Activated CD4-positive, alpha-beta T cell treated with anti-CD3 and anti-CD28 coated beads for 4 hours (primary cell): ENCODE measurements around the gene ASB13.

Experiments used
- DNase-seq, 2 donors: peaks; one replicate each; pipeline ENCODE4 v3.0.0-alpha.2; 2020

Gene ASB13

DNA sequence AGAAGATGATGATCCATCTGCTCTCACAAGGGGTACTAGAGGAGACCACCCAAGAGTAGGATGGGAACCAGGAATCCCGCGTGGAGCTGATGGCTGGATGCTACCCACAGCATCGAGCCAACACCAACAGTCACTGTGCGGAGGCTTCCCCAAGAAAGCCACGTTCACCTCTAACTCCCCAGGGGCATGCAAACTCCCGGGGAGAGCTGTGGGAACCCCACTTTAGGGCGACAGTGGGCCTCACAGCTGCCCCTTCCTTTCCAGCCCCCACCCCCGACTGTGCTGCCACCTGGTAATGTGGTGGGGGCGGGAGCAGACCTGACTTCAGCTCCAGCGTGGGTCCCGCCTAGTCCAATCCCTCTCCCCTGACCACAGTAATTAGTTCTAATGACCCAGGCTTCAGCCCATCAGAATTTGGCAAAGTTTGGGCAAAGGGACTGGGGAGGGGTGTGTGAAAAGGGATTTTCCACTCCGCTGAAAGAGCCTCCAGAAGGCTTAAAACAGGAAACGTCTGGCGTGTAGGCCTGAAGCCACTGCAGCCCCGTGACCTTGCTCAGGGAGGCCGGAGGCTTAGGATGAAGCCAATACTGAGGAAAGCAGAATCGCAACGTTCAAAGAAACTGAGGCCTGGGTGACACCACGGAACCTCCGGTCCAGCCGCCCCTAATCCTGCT is 20.3 kb downstream of the ASB13 start:
- DNase-seq, result no peak

DNA sequence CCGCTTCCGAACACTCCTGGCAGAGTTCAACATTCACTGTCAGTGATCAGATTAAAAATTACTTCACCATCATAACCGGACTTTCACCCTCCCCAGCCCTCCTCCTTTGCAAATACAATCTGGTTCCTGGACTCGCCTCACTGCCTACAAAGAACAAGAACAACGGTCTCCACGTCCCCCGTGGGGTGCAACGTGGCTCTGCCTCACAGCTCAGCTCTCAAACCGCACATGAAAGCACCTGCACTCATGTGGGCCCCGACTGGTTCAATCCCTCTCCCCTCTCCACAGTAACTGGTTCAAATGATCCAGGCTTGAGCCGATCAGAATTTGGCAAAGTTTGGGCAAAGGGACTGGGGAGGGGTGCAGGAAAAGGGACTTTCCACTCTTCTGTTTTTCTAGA is 21.0 kb downstream of the ASB13 start:
- DNase-seq, result no peak

DNA sequence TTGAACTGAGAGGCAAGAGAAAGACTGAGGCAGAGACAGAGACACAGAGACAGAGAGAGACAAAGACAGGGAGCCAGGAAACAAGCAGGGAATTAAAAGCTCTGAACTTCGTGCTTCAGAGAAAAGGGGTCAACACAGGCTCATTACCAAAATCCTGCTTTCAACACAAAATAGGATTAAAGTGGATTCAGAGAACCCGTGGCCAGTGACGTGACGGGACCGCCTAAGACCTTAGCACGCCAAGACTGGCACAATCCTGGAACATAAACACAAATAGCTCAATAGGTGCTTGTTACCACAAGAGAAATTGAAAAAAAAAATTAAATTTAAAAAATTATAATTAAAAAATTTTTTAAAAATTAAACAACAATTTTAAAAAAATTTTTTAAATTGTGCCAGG is 21.5 kb downstream of the ASB13 start:
- DNase-seq, result no peak

DNA sequence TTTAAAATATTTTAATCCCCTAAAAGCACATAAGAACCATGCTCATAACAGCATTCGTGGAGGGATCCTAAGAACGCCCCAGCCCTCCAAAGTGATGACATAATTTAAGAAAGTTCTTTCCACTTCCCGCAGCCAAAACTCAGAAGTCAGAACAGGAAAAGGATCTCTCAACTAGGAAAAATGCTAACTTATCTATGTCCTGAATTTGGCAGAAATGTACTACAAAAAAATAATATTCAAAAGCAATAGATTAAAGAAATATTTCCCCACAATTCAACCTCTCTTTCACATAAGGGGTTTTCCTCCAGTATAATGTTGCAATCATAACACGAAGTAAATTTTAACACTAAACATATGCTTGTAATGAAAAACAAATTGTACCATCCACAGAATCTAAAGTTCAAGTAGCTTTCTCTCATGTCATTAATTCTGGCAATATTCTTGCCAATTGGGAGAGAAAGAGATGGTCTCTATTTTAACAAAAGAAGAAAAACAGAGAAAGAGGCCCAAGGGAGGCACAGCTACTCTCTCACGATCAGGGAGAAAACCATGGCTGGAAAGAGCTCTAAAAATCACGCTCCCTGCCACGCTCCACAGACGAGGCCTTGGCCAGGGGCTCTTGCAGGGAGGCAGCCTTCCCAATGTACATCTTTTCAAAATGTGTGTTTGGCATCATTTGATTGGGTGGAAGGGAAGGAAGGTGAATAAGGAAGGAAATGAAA is 22.9 kb downstream of the ASB13 start:
- no peak for DNase-seq

DNA sequence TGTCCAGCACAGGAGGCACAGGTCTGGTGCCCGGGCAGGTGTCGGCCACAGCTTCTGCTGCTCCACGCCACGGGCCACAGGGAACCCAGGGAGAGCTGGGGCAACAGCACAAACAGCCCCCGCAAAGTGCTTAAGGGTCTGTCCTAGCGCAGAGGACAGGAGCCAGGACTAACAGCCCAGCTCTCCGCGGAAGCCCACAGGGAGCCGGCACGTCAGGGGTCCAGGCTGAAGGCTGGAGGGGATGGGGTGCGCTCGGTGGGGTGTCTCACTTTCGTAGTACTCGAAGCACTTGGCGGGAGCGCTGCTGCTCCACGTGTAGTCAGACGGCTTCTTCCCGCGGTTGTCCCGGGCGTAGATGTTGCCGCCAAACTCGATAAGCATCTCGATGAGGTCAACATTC is 24.9 kb downstream of the ASB13 start:
- DNase-seq, result no peak

DNA sequence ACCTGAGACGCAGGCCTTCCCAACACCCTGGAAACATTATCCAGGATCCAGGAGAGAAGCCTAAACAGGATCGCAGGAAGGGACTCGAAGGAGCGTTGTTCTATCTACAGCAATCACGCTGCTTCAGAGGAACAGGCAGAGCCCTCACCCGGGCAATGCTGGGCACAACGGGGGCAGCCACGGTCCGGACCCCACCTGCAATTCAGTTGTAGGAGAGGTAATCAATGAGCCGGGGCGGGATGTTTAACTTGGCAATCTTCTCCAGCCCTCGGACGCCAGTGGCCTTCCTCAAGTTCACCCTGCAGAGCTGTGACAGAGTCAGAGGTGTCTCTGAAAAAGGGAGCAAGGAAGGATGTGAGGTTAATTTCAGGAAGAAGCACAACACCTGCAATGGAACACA is 25.9 kb downstream of the ASB13 start:
- no peak for DNase-seq

DNA sequence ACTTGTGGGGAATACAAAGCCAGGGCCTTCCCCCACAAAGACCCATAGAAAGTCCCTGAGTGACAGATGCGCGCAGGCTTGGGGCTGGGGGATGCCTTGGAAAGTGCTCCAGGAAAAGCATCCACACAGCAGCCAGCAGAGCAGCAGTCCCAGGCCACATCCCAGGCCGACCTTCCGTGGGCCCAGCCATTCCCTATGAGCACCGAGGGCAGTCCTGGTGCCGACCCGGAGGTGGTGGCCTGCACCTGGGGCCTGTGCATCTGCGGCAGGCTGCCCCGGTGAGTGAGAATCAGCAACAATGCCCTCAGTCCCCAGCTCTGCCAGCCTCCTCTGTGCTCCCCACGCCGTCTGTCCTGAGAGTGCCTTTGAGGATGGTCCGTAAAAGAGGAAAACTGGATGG is 26.4 kb downstream of the ASB13 start:
- DNase-seq, result no peak

DNA sequence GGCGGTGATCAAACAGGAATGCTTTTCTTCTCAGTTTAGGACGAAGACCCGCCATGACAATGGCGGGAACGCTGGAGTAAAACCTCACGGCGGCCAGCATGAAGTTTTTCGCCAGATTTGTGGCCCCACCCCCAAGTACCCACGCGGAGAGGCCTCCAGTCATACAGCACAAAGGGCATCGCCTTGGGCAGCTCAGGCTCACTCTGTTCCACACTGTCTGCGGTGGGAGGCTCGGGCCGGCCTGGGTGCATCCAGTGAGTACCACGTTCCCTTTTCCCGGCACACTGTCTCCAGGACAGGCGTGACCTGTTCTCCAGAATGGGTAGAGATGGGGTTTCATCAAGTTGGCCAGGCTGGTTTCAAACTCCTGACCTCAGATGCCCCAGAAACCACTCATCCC is 27.3 kb downstream of the ASB13 start:
- no peak for DNase-seq

DNA sequence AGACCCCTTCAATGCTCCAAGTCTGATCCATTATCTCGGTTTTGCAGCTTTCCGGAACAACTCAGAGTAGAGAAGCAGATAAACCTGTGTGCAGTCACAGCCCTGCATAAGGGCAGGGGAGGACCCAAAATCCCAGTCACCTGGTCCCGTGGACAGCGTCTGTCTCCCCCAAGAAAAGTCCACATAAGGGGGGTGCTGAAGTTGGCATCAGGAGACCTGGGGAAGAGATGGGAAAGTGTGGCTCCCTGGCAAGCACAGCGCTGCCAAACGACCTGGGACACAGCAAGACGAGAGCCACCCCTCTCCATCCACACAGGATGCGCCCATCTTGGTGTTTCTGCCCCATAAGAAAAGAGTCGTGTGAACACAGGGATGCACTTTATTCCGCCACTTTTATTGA is 27.9 kb downstream of the ASB13 start:
- DNase-seq, result no peak

DNA sequence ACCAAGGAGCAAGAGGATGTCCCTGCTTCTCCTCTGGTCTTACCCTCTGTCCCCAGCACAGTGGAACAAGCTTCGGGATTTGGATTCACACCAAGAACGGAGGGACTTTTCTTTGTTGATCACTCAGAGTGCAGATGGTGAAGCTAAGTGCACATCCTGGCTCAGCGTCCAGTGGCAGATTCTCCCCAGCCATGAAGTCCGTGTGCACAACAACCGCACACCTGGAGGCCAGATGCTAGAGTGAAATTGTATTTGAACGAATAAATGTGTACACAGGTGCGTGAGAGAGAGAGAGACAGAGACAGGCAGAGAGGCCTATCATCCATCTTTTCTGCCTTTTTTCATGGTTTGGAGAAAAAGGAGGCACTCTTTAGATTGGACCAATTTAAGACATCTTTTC is 31.5 kb downstream of the ASB13 start:
- DNase-seq, result no peak

DNA sequence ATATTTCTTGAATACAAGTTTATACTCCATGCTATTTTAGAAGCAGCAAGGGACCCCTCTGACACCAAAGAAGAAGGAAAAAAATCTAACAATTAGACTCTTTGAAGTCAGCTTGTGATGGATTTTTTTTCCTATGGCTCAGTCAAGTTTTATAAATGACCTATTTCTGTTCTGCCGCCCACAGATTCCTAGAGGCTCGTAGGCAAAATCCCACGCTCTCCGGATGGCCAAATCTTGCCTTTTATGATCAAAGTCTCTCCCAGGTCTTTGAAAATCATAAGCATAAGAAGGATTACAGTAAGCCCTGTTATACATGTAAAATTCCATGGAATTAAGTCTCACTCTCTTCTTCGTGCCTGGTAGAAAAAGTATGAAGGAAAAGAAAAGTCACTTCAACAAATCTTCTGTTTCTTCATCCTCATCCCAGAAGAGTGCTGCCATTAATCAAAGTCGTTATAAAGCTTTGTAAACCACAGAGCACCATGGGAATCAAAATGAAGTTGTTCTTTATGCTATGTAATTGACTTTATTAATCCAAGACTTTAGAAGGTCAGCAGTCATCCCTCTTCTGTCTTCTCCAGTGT is 33.1 kb downstream of the ASB13 start:
- DNase-seq, result no peak

DNA sequence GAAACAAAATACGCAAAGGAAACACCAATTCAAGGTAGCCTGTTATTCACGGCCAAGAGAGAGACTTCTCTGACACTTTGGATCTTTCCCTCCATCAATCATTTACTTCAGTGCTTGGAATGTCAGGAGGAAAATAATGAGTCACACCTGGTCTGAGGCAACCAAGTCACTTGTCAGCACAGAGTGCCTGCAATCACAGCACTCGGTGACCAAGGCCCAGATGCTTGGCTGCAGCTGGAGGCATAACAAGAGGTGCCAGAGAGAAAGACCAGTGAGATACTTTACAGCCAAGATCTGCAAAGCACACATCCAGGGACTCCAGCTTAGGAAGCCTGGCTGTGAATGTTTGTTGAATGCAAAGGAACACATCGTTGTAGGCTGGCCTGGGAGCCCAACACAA is 33.9 kb downstream of the ASB13 start:
- no peak for DNase-seq

DNA sequence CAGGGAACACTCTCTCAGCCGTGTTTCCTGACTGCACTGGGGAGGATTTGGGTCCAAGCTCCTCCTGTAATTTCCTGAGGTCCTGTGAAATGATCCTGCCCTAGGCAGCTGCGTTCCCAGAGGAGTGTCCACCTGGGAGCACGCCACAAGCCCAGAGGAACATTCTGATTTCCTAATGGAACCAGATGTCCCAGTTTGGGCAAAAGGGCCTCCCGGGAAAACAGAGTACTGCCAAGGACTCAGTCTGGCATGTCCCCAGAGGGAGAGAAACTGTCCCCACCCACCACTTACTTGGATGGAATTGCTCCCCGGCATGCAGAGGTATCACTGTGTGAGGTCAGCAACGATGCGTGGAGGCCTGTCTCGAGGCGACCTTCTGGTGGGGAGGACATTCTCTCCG is 34.5 kb downstream of the ASB13 start:
- no peak for DNase-seq

DNA sequence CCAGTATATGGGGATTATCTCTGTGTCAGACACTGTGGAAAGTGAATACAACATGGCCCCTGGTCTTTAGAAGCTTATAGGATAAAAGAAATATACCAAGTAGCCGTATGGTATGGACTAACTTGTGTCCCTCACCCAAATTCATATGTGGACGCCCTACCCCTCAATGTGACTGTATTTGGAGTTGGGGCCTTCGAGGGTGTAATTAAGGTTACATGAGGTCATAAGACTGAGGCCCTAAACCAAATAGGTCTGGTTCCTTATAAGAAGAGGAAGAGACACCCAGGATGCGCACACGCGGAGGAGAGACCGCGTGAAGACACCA is 36.3 kb downstream of the ASB13 start:
- DNase-seq, result no peak

DNA sequence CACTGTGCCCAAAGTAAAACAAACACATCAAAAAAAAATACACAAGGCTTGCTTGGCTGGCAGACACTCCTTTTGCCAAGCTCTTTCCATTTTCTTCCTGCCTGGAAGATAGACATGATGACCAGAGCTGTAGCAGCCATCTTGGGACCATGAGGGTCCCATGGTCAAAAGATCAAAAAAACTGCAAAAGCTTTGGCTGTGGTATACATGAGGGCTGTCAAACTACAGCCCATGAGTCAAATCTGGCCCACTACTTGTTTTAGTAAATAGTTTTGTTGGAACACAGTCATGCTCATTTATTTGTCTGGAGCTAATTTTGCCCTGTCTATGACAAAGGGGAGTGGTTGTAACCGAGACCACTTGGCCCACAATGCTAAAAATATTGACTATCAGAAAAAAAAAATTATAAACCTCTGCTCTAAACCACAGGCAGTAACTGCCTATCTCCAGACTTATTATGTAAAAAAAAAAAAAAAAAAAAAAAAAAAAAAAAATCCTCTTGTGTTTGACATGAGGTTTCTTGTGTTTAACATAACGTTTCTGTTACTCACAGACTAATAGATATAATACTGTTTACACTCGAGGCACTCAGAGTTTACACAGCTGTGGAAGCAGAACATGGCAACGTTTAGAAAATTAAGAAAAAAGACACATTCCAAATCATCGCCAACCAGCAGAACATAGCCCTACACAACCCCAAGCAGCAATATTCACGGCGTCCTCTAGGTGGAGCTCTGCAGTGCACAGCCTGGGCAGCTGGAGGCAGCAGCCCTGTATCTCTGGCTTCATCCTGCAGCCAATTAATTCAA is 36.9 kb downstream of the ASB13 start:
- DNase-seq, result peak; percentile 70 to 87

DNA sequence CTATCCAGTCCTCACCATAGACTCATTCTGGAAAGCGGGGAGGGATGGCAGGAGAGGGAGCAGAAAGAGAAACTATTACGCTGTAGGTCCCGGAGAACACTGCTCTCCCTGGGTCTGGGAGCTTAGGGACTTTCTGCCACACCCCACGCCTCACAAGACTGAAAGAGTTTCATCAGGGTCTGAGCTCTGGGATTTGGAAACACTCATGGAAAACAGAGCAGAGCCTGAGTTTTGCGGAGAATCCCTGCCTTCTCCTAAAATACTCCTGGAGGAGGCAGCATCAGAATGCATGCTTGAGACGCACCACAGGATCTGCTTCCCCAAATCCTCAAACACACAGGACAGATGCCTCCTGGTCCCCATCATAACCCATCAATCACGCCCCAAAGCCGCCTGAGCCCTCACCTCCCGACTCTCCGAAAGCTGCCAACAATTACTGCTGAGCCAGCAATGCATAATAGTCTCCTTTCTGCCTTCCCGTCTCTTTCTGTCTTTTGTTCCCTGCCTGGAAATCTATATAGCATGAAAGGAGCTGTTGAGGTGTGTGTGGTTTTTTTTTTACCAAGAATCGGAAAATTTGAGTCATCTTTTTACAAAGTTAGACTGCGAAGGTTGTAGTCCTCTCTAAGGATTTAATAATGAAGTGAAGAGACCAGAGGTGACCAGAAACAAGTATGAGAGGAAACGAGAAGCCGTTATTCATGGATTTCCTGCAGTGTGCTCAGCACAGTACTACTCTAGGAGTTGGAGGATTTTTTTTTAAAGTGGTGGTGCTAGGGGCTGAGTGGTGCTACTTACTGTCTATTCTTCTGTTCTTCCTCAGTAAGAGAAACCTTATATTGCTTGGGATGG is 37.7 kb downstream of the ASB13 start:
- DNase-seq, result peak in 1 of 2 donors; percentile 10

DNA sequence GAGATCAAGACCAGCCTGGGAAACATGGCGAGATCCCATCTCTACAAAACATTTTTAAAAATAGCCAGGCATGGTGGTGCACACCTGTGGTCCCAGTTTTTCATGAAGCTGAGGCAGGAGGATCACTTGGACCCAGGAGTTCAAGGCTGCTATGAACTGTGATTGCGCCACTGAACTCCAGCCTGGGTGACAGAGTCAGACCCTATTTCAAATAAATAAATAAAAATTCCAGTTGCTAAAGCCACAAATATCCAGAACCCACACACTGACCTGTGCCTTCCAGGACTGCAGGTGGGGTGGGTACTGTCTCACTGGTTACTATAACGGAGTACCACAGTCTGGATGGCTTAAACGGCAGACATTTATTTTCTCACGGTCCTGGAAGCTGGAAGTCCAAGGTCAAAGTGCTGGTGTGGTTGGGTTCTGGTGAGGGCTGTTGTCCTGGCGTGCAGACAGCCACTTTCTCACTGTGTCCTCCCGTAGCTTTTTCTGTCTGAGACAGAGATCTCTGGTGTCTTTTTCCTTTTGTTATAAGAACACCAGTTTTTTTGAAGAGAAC is 38.8 kb downstream of the ASB13 start:
- DNase-seq, result no peak

DNA sequence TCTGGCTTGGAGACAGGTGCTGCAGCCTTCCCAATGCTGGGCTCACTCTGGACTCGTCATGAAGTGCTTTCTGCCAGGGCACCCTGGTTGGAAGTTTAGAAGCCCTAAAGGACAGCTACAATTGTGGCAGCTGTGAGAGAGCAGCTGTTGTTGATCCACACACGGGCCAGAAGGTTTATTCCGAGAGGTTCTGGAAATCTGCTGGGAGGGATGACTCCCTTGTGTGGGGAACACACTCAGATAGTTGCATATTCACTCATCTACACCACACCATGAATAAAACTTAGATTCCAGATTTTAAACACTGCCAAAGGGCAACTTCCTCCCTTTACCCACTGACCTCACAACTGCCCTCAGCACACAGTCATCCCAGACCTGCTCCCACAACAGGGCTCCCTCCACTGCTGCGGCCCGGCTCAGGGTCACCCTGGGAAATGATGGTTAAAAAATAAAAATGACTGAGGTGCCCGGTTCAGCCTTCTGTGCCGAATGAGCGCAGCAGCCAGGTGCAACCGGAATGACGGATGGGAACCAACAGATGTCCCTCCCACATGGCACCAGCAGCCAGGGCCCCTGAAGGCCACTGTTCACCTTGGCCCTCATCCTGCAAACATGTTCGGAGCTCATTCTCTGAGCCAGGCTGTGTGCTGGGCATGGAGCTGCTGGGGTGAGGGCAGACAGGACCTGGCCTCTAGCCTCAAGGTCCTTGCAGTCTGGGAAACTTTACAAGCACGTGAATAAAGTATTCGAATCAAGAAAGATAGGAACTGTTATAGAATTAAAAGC is 40.2 kb downstream of the ASB13 start:
- no peak for DNase-seq

DNA sequence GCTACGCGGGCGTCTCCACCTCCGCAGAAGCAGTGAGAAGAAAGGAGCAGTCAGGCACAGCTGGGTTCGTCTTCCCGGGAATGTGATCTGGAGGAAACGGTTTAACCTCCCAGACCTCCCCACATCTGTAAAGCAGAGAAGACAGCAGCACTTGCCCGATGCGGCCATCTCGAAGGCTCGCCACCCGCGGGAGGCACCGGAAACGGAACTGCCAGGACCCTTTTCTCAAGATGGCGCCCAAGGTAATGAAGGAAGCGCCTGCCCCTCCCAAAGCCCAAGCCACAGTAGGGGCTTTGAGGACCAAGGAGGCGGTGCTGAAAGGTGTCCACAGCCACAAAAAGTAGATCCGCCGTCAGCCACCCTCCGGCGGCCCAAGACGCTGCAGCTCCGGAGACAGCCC is 41.7 kb downstream of the ASB13 start:
- no peak for DNase-seq

DNA sequence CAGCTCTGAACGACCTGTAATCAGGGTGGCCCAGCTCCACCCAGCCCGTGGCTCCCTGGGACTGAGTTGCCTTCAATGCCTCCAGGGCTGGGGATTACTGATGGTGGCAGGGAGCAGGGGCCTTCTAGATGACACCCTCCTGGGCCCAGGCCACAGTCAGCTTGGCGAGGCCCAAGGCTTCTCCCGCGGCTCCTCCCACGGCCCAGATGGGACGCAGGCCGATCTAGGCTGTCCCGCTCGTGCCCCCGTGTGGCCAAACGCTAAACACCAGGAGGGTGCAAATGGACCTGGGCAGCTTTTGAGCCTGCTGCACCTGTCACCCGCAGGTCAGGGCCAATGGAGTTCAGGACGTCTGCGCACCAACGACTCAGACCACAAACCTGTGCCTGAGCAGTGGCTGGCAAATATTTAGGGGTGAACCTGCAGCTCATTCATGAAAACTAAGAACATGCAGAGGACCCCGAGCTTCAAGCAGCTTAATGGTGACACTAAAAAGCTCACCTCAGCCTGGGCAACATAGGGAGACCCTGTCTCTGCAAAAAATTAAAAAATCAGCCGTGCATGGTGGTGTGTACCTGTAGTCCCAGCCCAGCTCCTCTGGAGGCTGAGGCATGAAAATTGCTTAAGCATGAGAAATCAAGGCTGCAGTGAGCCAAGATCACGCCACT is 43.2 kb downstream of the ASB13 start:
- peak; percentile 77 to 85 for DNase-seq
